KMS-11 (cell line): ENCODE measurements around the gene NPC1.

Source experiments
- H2AFZ ChIP-seq: fragments of 200-600 bp; sonication (generic); 2 replicates; pipeline ENCODE4 v1.6.1; 2016; ENCODE audit warnings: antibody characterized with exemption, mixed run types, low read depth
- H3K27ac ChIP-seq: fragments of 200-600 bp; sonication (generic); 2 replicates; pipeline ENCODE4 v1.6.1; 2016; ENCODE audit warnings: mild to moderate bottlenecking, mixed run types
- H3K27me3 ChIP-seq: fragments of 200-600 bp; sonication (generic); 2 replicates; pipeline ENCODE4 v1.6.1; 2017; ENCODE audit warnings: mild to moderate bottlenecking, low read depth, mixed run types, moderate library complexity; ENCODE audit not compliant: insufficient read depth
- H3K36me3 ChIP-seq: fragments of 200-600 bp; sonication (generic); 2 replicates; pipeline ENCODE4 v1.6.1; 2017; ENCODE audit warnings: mild to moderate bottlenecking, mixed run types; ENCODE audit not compliant: insufficient read depth
- H3K4me1 ChIP-seq: fragments of 200-600 bp; sonication (generic); 2 replicates; pipeline ENCODE4 v1.6.1; 2016; ENCODE audit warnings: mild to moderate bottlenecking, low read depth, mixed run types; ENCODE audit not compliant: poor library complexity, severe bottlenecking
- H3K4me2 ChIP-seq: fragments of 200-600 bp; sonication (generic); 2 replicates; pipeline ENCODE4 v1.7.0; 2016; ENCODE audit warnings: mild to moderate bottlenecking, mixed run types
- H3K4me3 ChIP-seq: fragments of 200-600 bp; sonication (generic); IDR thresholded peaks from 2 replicates; pipeline ENCODE4 v1.6.1; 2017; ENCODE audit warnings: low read depth, low read length, mixed read lengths; ENCODE audit not compliant: insufficient read depth
- H3K79me2 ChIP-seq: fragments of 200-600 bp; sonication (generic); 2 replicates; pipeline ENCODE4 v1.6.1; 2016; ENCODE audit warnings: low read depth, mixed run types; ENCODE audit not compliant: insufficient read depth
- H3K9ac ChIP-seq: fragments of 200-600 bp; sonication (generic); 2 replicates; pipeline ENCODE4 v1.6.1; 2016; ENCODE audit warnings: mild to moderate bottlenecking, mixed run types
- H4K20me1 ChIP-seq: fragments of 200-600 bp; sonication (generic); 2 replicates; pipeline ENCODE4 v1.6.1; 2016; ENCODE audit warnings: mild to moderate bottlenecking, mixed run types; ENCODE audit not compliant: insufficient read depth
- TF ChIP-seq, protein P1 (sequence below): fragments of 200-600 bp; sonication (generic); conservative IDR thresholded peaks from 2 replicates; pipeline ENCODE4 v1.6.1; 2017; ENCODE audit warnings: low read depth, mild to moderate bottlenecking, antibody characterized with exemption, low read length, moderate library complexity, mixed read lengths

NPC1 gene

DNA sequence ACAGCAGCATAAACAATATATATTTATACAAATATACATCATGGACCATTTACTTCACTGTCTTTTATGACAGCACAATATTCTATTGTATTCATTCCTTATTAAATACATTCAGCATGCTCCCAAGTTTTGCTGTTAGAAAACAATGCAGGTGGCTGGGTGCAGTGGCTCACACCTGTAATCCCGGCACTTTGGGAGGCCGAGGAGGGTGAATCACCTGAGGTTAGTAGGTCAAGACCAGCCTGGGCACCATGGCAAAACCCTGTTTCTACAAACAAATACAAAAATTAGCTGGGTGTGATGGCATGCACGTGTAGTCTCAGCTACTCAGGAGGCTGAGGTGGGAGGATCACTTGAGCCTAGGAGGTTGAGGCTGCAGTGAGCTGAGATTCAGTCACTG, 39.0 kb downstream of the NPC1 start:
- H3K79me2 ChIP-seq: no peaks in the 10 kb centered on the region
- 0 out of 2 replicates have a peak, but pooled peaks cover 5% of the 10 kb centered on the region for H3K36me3 ChIP-seq
- no peak overlapping the region for H3K9ac ChIP-seq
- H2AFZ ChIP-seq: no peak overlapping the region
- no peak overlapping the region for H3K4me2 ChIP-seq
- no peaks in the 10 kb centered on the region for H3K27me3 ChIP-seq
- H3K4me3 ChIP-seq: no peak overlapping the region
- TF ChIP-seq, protein P1, sequence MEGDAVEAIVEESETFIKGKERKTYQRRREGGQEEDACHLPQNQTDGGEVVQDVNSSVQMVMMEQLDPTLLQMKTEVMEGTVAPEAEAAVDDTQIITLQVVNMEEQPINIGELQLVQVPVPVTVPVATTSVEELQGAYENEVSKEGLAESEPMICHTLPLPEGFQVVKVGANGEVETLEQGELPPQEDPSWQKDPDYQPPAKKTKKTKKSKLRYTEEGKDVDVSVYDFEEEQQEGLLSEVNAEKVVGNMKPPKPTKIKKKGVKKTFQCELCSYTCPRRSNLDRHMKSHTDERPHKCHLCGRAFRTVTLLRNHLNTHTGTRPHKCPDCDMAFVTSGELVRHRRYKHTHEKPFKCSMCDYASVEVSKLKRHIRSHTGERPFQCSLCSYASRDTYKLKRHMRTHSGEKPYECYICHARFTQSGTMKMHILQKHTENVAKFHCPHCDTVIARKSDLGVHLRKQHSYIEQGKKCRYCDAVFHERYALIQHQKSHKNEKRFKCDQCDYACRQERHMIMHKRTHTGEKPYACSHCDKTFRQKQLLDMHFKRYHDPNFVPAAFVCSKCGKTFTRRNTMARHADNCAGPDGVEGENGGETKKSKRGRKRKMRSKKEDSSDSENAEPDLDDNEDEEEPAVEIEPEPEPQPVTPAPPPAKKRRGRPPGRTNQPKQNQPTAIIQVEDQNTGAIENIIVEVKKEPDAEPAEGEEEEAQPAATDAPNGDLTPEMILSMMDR: no peak
- H4K20me1 ChIP-seq: no peaks in the 10 kb centered on the region
- no peak overlapping the region for H3K27ac ChIP-seq
- peaks cover 25% of the 10 kb centered on the region for H3K4me1 ChIP-seq

DNA sequence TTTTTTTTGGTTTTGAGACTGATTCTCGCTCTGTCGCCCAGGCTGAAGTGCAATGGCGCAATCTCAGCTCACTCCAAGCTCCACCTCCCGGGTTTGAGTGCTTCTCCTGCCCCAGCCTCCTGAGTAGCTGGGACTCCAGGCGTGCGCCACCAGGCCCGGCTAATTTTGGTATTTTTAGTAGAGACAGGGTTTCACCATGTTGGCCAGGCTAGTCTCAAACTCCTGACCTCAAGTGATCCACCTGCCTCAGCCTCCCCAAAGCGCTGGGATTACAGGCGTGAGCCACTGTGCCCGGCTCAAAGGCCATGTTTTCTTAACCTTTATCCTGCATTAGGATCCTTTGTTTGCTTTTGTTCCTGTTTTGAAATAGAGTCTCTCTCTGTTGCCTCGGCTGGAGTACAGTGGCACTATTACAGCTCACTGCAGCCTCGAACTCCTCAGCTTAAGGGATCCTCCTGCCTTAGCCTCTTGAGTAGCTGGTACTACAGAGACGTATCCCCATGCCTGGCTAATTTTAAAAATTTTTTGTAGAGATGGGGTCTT, 41.0 kb downstream of the NPC1 start:
- no peak overlapping the region for H3K4me3 ChIP-seq
- no peaks in the 10 kb centered on the region for H3K27me3 ChIP-seq
- H3K4me1 ChIP-seq: peaks cover 45% of the 10 kb centered on the region
- H3K4me2 ChIP-seq: no peak overlapping the region
- no peaks in the 10 kb centered on the region for H4K20me1 ChIP-seq
- H3K36me3 ChIP-seq: 0 out of 2 replicates have a peak, but pooled peaks cover 5% of the 10 kb centered on the region
- TF ChIP-seq, protein P1: no peak
- no peak overlapping the region for H3K9ac ChIP-seq
- no peak overlapping the region for H2AFZ ChIP-seq
- H3K27ac ChIP-seq: no peak overlapping the region
- H3K79me2 ChIP-seq: no peaks in the 10 kb centered on the region

DNA sequence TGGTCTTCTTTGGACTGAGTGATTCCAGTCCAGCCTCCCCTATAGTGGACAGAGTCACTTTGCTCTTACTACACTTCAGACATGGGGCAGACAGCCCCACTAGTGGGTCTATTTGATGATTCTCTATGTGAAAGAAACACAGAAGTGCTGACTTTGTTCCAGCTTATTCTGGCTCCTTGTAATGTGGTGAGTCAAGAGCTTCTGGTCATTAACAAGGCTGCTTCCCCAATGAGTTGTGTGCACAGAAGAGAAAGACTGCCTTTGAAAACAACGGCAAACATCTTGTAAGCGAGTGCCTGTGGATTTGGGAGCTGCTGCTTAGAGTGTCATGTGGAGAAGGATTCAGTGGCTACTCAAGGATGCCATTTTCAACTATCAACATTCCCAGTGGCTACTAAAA, 43.8 kb downstream of the NPC1 start:
- no peak overlapping the region; the same call in 1 of the 2 replicates for H3K4me2 ChIP-seq
- H4K20me1 ChIP-seq: no peaks in the 10 kb centered on the region

DNA sequence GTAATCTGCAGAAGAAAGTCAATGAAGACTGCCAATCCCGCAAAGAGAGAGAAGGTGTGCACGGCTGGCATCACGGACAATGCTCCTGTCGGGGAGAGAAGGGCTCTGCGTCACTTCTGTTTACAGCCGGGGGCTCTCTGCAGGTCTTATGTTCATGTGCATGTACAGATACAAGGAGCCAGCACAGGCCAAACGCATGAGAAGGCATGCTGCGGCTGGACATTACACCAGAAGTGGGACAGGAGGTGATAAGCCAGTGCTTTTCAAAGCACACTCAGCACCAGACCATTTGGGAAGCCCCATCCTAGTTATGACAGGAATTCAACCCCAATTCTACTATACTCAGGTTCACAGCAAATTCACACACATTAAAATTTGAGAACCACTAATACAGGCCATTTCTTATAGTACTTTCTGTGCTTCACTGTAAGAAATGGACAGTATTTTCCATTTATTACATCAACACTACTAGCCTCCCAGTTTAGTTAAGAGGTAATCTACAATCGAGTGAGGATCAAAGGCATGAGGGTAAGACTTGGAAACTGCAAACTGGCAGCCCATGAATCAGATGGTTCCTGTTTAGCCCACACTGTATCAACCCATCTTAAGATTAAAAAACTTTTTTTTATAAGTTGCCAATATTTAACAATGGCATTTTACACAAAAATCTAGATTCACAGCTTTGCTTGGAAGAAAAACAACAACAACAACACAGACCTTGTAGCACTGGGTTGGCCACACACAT, 44.8 kb downstream of the NPC1 start:
- Histone ChIP-seq H3K79me2 (no peaks in the 10 kb centered on the region), H4K20me1 (no peaks in the 10 kb centered on the region), H3K27me3 (no peaks in the 10 kb centered on the region), H3K4me3 (no peak overlapping the region), H3K4me1 (peaks cover 38% of the 10 kb centered on the region), H3K36me3 (peaks cover 5% of the 10 kb centered on the region; the same call in 1 of the 2 replicates), H3K27ac (peak overlapping the region; percentile 6; the same call in 1 of the 2 replicates), H2AFZ (no peak overlapping the region), H3K4me2 (peak overlapping the region; percentile 15; the same call in 1 of the 2 replicates), H3K9ac (no peak overlapping the region)
- TF ChIP-seq, protein P1: no peak

More for the DNA sequence above, 43.8 kb downstream of the NPC1 start:
- TF ChIP-seq, protein P1: no peak
- no peak overlapping the region for H3K4me3 ChIP-seq
- H2AFZ ChIP-seq: no peak overlapping the region
- no peaks in the 10 kb centered on the region for H3K27me3 ChIP-seq
- peaks cover 46% of the 10 kb centered on the region for H3K4me1 ChIP-seq
- peak overlapping the region; percentile 6; the same call in 1 of the 2 replicates for H3K27ac ChIP-seq
- H3K36me3 ChIP-seq: peaks cover 5% of the 10 kb centered on the region; the same call in 1 of the 2 replicates
- H3K79me2 ChIP-seq: no peaks in the 10 kb centered on the region
- no peak overlapping the region for H3K9ac ChIP-seq
